Endothelial cell of umbilical vein (primary cell): ENCODE measurements around the gene ACD. TPM values are rescaled to one million over a fixed set of nuclear protein-coding genes. Genes with fewer than 3 reads are reported as not detected.

Experiments
- BruUV-seq: library from RNA; stranded (reverse); fragments of 400-500 nt; replicated peaks from 2 replicates; lab custom pipeline; 2021; lab: Mats Ljungman, UMichigan
- CTCF ChIA-PET: fragments of 300-600, 350-600 bp; sonication (Branson Sonifier 250); formaldehyde crosslinking; loops from one replicate; lab custom pipeline; 2021; ENCODE audit warnings: antibody characterized with exemption, inconsistent platforms; lab: Charles Lee
- POLR2A ChIA-PET: fragments of 300-600, 350-600 bp; sonication (Branson Sonifier 250); formaldehyde crosslinking; loops from one replicate; lab custom pipeline; 2021; ENCODE audit warnings: antibody characterized with exemption, inconsistent platforms; lab: Charles Lee
- DNase-seq: peaks from one replicate; pipeline ENCODE4 v3.0.0-alpha.2; 2011; ENCODE audit warnings: low read depth, low spot score
- FAIRE-seq: peaks from 2 replicates; lab custom pipeline; 2011; peaks lifted over from hg19 to GRCh38; lab: Jason Lieb, UNC
- H2AFZ ChIP-seq: 2 replicates; pipeline ENCODE4 v1.6.0; 2012; ENCODE audit warnings: low read depth, low read length, control low read depth, inconsistent platforms
- H3K27ac ChIP-seq: 2 replicates; pipeline ENCODE4 v1.5.1; 2011; ENCODE audit warnings: low read depth, mild to moderate bottlenecking, control low read depth, low read length, moderate library complexity; ENCODE audit not compliant: insufficient read depth
- H3K27me3 ChIP-seq, 2 experiments: 2 replicates each; pipeline versions ENCODE4 v1.6.0 to v1.6.1; 2011; ENCODE audit warnings: low read length in 2 of 2, mixed read lengths in 1 of 2; ENCODE audit not compliant: control insufficient read depth in 2 of 2, insufficient read depth in 2 of 2
- H3K36me3 ChIP-seq, 2 experiments: 2 replicates in 1 of 2; 3 replicates in 1 of 2; pipeline ENCODE4 v1.5.1; 2011; ENCODE audit warnings: low read length in 2 of 2, mild to moderate bottlenecking in 1 of 2, moderate library complexity in 1 of 2; ENCODE audit not compliant: control insufficient read depth in 2 of 2, insufficient read depth in 2 of 2; ENCODE audit errors: extremely low read depth in 1 of 2
- H3K4me1 ChIP-seq: 3 replicates; pipeline ENCODE4 v1.5.1; 2011; ENCODE audit warnings: mild to moderate bottlenecking, low read length; ENCODE audit not compliant: control insufficient read depth, insufficient read depth; ENCODE audit errors: extremely low read depth
- H3K4me2 ChIP-seq: 2 replicates; pipeline ENCODE4 v1.6.1; 2011; ENCODE audit warnings: low read length, control low read depth, mixed read lengths; ENCODE audit not compliant: insufficient read depth
- H3K4me3 ChIP-seq, 3 experiments: fragments of 200-600 bp in 1 of 3; sonication (generic), shearing (Covaris generic) in 1 of 3; replicated peaks in 1 of 3; 2 replicates each; pipeline ENCODE4 v1.5.1; 2011 to 2016; ENCODE audit warnings: control low read depth in 3 of 3, low read length in 3 of 3, mild to moderate bottlenecking in 2 of 3, inconsistent platforms in 1 of 3, low read depth in 1 of 3, moderate library complexity in 1 of 3; ENCODE audit not compliant: insufficient read depth in 1 of 3
- H3K79me2 ChIP-seq: 2 replicates; pipeline ENCODE4 v1.6.0; 2012; ENCODE audit warnings: low read length, inconsistent platforms; ENCODE audit not compliant: control insufficient read depth, insufficient read depth
- H3K9ac ChIP-seq: replicated peaks from 2 replicates; pipeline ENCODE3; 2011; ENCODE audit warnings: low read length, control low read depth; ENCODE audit not compliant: insufficient read depth; ENCODE audit errors: extremely low read depth
- H3K9me1 ChIP-seq: replicated peaks from 3 replicates; pipeline ENCODE4 v1.6.0; 2011; ENCODE audit warnings: mild to moderate bottlenecking, low read length; ENCODE audit not compliant: control insufficient read depth, insufficient read depth; ENCODE audit errors: extremely low read depth
- H3K9me3 ChIP-seq: replicated peaks from 2 replicates; pipeline ENCODE4 v1.5.1; 2012; ENCODE audit warnings: low read length, inconsistent platforms; ENCODE audit not compliant: control insufficient read depth, insufficient read depth
- H4K20me1 ChIP-seq: replicated peaks from 2 replicates; pipeline ENCODE3; 2011; ENCODE audit warnings: mild to moderate bottlenecking, low read length; ENCODE audit not compliant: control insufficient read depth, insufficient read depth; ENCODE audit errors: extremely low read depth
- CTCF ChIP-seq, 2 donors: IDR thresholded peaks; 1 replicate in 1 of 2; 2 replicates in 1 of 2; pipeline ENCODE4 v1.5.1; 2011; ENCODE audit warnings: low read length in 2 of 2, mild to moderate bottlenecking in 2 of 2, moderate library complexity in 2 of 2, control low read depth in 1 of 2, inconsistent platforms in 1 of 2, low read depth in 1 of 2; ENCODE audit not compliant: insufficient read depth in 1 of 2; ENCODE audit errors: extremely low read depth in 1 of 2
- EZH2 ChIP-seq: IDR thresholded peaks from 2 replicates; pipeline ENCODE4 v1.6.1; 2012; ENCODE audit warnings: borderline replicate concordance, low read depth, mild to moderate bottlenecking, moderate library complexity, low read length, inconsistent platforms; ENCODE audit not compliant: severe bottlenecking
- FOS ChIP-seq: IDR thresholded peaks from 2 replicates; pipeline ENCODE4 v1.6.1; 2011; ENCODE audit warnings: mild to moderate bottlenecking, low read length, moderate library complexity, borderline replicate concordance; ENCODE audit not compliant: insufficient read depth
- GATA2 ChIP-seq: IDR thresholded peaks from 2 replicates; pipeline ENCODE4 v1.7.0; 2011; ENCODE audit warnings: low read depth, mild to moderate bottlenecking, moderate library complexity, mixed read lengths, low read length; ENCODE audit not compliant: insufficient read length, insufficient read depth
- JUN ChIP-seq: IDR thresholded peaks from 2 replicates; pipeline ENCODE4 v1.6.1; 2011; ENCODE audit warnings: borderline replicate concordance, low read depth; ENCODE audit not compliant: insufficient read length, insufficient read depth
- MAX ChIP-seq: IDR thresholded peaks from 2 replicates; pipeline ENCODE4 v1.6.1; 2011; ENCODE audit not compliant: insufficient read depth, insufficient read length
- MYC ChIP-seq: IDR thresholded peaks from one replicate; pipeline ENCODE4 v1.6.1; 2011; ENCODE audit warnings: mild to moderate bottlenecking, low read depth, low read length
- POLR2A ChIP-seq: IDR thresholded peaks from 2 replicates; pipeline ENCODE4 v1.6.1; 2012; ENCODE audit warnings: low read depth, mild to moderate bottlenecking, control low read depth, low read length
- POLR2AphosphoS5 ChIP-seq: IDR thresholded peaks from 2 replicates; pipeline ENCODE4 v1.6.1; 2012; ENCODE audit warnings: low read depth, mild to moderate bottlenecking, control low read depth, low read length, moderate library complexity; ENCODE audit not compliant: insufficient read depth
- dilution Hi-C: fragments of 300-500 bp; cut with MboI; formaldehyde crosslinking; loops from one replicate; pipeline ENCODE4 v1.15.0; 2019; ENCODE audit warnings: low sequenced_read_pairs; ENCODE audit not compliant: extremely low pct_ligation_motif_present
- intact Hi-C: fragments of 100-400 bp; cut with micrococcal nuclease; formaldehyde crosslinking; loops from one replicate; pipeline ENCODE4 v1.10.0; 2022
- polyA plus RNA-seq, 4 experiments: library from polyadenylated mRNA; depleted of rRNA in 3 of 4; stranded (reverse) in 3 of 4; unstranded in 1 of 4; fragments of >200 nt; gene quantifications; 2 replicates each; pipeline versions ENCODE4 v1.2.1 to v1.2.3, GENCODE V29; 2011 to 2012; ENCODE audit warnings: missing spikeins in 1 of 4
- total RNA-seq: library from RNA; stranded (reverse); gene quantifications from 2 replicates; pipeline ENCODE4 v1.2.3, GENCODE V29; 2021

The ACD gene
- total and polyA plus RNA-seq, 2 donors (not counting 3 experiments of a cell fraction or from before 2014, with no cell fraction given), result 24.4 to 36.0 TPM

GRCh38 chr16:67664871-67665270 is 4.8 kb upstream of the ACD start:
- FAIRE-seq, result no peak
- Histone ChIP-seq H3K4me3 (no peak overlapping the region), H3K4me1 (peaks cover 20% of the 10 kb centered on the region), H3K36me3 (peaks cover 0 to 6% of the 10 kb centered on the region in 2 experiments), H4K20me1 (no peaks in the 10 kb centered on the region), H3K27ac (no peak overlapping the region), H2AFZ (no peak overlapping the region), H3K79me2 (no peaks in the 10 kb centered on the region), H3K9me3 (no peaks in the 10 kb centered on the region), H3K9ac (no peak overlapping the region), H3K27me3 (no peaks in the 10 kb centered on the region), H3K9me1 (no peaks in the 10 kb centered on the region), H3K4me2 (no peak overlapping the region)
- CTCF ChIA-PET, result interaction anchor here (1.9 to 12.7 kb wide), 2 partner anchors 20 to 144 kb away, joined by 5 to 163 read pairs; partner anchors contain the start of gene CARMIL2
- no TSS peak for BruUV-seq
- dilution Hi-C loops (no loop called here), intact Hi-C loops (no loop called here)
- POLR2A ChIA-PET, result no interaction called here
- TF ChIP-seq POLR2A, result no peak
- no peak for DNase-seq

GRCh38 chr16:67664258-67664657 is 4.2 kb upstream of the ACD start:
- Histone ChIP-seq H3K79me2 (no peaks in the 10 kb centered on the region), H3K36me3 (peaks cover 0 to 6% of the 10 kb centered on the region in 2 experiments), H3K9me3 (no peaks in the 10 kb centered on the region), H3K27ac (no peak overlapping the region), H2AFZ (no peak overlapping the region), H3K4me1 (peaks cover 21% of the 10 kb centered on the region), H3K4me3 (no peak overlapping the region), H3K9me1 (no peaks in the 10 kb centered on the region), H4K20me1 (no peaks in the 10 kb centered on the region), H3K9ac (no peak overlapping the region), H3K27me3 (no peaks in the 10 kb centered on the region), H3K4me2 (no peak overlapping the region)
- TF ChIP-seq MYC (no peak), POLR2A (no peak), EZH2 (no peak), POLR2AphosphoS5 (no peak), MAX (no peak), FOS (no peak), JUN (no peak), CTCF (IDR thresholded peaks at IDR 0.05; ENCODE audit: extremely low read depth in 1 of 2, insufficient read depth in 1 of 2, low read depth in 1 of 2, low read length in 2 of 2) (no peak), GATA2 (no peak)
- no TSS peak for BruUV-seq
- CTCF ChIA-PET, result interaction anchor here (1.2 to 12.7 kb wide), 4 partner anchors 9 to 143 kb away, joined by 3 to 163 read pairs (median 7); partner anchors contain the start of gene CARMIL2
- POLR2A ChIA-PET, result interaction anchor here (0.6 kb wide), 1 partner anchor 121 kb away, joined by 3 read pairs; no protein-coding TSS in a partner anchor
- FAIRE-seq (no peak), DNase-seq (no peak)
- dilution Hi-C loops, result no loop called here
- intact Hi-C loops, result no loop called here
